GM12892 (cell line): ENCODE results near the gene BEX4.

Source experiments
- POLR2A ChIP-seq: IDR thresholded peaks from 2 replicates; pipeline ENCODE4 v1.6.1; 2011; ENCODE audit warnings: low read depth, low read length, control low read depth
- POLR2AphosphoS5 ChIP-seq: IDR thresholded peaks from 2 replicates; pipeline ENCODE4 v1.6.1; 2011; ENCODE audit warnings: low read depth, low read length, control low read depth
- TAF1 ChIP-seq: IDR thresholded peaks from 2 replicates; pipeline ENCODE4 v1.6.1; 2011; ENCODE audit warnings: low read depth, mild to moderate bottlenecking, control low read depth, low read length, borderline replicate concordance

DNA sequence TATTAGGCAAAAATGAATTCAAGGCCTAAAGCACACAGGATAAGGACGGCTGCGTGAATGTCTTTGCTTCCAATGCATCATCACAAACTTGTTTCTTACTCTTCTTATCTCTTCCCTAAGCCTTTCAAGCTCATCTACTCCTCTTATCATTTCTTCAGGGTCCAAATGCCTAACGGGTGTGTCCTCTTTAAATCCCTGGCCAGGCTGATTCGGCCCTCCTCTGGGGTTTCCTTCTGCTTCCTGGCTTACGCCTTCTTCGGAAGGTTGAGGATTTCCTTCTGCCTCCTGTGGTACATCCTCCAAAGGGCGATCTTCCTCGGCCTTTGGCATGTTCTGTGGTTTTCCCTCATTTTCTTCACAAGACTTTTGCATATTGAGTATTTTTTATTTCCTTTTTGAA, 38.7 kb downstream of the BEX4 start:
- TF ChIP-seq POLR2A: no peak
- no peak for TF ChIP-seq POLR2AphosphoS5
- TF ChIP-seq TAF1: no peak
